Effector memory CD8-positive, alpha-beta T cell (primary cell): ENCODE results near the gene SPOCD1.

Source experiments
- ATAC-seq: fragments of 150-1000 bp; cut with Tn5 transposase; replicated peaks from 2 replicates; pipeline ENCODE4 v1.10.0; 2021; ENCODE audit warnings: mild to moderate bottlenecking, moderate library complexity
- DNase-seq, 3 experiments: peaks; one replicate each; pipeline ENCODE4 v3.0.0; 2021
- H3K27ac Mint-ChIP-seq, 2 donors: one replicate each; pipeline ENCODE4 v1.8.0; 2022; ENCODE audit warnings: mild to moderate bottlenecking in 2 of 2, mixed read lengths in 2 of 2, moderate library complexity in 2 of 2
- H3K27me3 Mint-ChIP-seq, 2 donors: one replicate each; pipeline ENCODE4 v1.8.0; 2022; ENCODE audit warnings: mixed read lengths in 2 of 2
- H3K36me3 Mint-ChIP-seq: one replicate; pipeline ENCODE4 v1.8.0; 2022; ENCODE audit warnings: mild to moderate bottlenecking, moderate library complexity, mixed read lengths; ENCODE audit not compliant: insufficient read depth
- H3K4me1 Mint-ChIP-seq, 2 donors: one replicate each; pipeline ENCODE4 v1.8.0; 2022; ENCODE audit warnings: low read depth in 2 of 2, mixed read lengths in 2 of 2
- H3K4me3 Mint-ChIP-seq, 2 donors: one replicate each; pipeline ENCODE4 v1.8.0; 2022; ENCODE audit warnings: mild to moderate bottlenecking in 2 of 2, mixed read lengths in 2 of 2, moderate library complexity in 2 of 2
- H3K9me3 Mint-ChIP-seq, 2 donors: one replicate each; pipeline ENCODE4 v1.8.0; 2022; ENCODE audit warnings: mixed read lengths in 2 of 2

Gene SPOCD1

DNA sequence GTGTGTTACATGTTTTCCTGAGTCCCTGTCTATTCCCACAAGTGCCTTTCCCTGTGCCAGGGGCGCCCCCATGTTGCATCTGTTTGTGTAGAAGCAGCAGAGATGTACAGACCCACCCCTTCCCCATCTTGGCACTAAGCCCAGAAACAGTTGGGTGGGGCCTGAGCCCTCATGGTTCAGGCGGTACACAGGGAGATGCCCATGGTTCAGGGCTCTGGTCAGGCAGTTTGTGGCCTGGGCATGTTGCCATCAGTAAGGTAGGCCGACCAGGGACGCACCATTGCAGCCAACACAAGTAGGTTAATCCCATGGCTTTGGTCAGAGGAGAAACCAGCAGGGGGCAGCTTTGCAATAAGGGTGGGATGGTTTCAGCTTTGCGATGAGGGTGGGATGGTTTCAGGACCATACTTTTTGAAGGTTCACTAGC is 50.8 kb downstream of the SPOCD1 start:
- Mint-ChIP-seq H3K36me3 (no peaks in the 10 kb centered on the region), H3K4me3 (peak overlapping the region in 1 of 2 donors; percentile 72), H3K9me3 (no peaks in the 10 kb centered on the region), H3K27me3 (peaks cover 0 to 23% of the 10 kb centered on the region in 2 donors), H3K27ac (no peak overlapping the region), H3K4me1 (peaks cover 17 to 24% of the 10 kb centered on the region in 2 donors)
- ATAC-seq (no peak), DNase-seq (no peak)

DNA sequence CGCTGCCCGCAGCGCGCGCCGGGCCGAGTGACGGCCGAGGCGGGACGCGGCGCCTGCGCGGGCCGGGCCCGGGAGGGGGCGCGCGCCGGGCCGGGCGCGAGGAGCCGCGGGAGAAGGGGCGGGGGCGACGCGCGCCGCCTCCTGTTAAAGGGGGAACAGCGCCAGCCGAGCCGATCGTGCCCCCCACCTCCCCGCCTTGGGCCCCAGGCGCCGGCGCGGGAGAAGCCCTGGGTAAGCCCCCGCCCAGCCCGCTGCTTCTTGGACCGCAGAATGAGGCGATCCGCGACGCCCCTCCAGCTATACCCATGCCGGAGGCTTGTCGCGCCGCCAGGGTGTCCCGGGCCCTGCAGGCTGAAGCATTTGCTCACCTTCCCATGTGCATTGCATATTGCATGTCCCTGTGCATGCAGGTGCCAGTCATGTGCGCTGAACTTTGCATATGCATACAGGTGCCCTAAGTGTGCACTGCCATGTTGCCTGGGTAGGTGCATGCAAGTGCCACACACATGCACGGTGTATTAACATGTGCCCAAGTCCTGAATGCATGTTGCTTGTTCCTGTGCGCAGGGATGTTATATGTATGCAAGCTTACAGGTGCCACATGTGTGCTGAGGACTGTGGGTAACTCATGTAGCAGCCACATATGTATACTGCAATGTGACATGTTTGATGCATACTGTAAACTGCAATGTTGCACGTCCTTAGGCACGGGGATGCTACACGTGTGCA is 51.3 kb downstream of the SPOCD1 start, which contains the start of gene ADGRB2:
ADGRB2 (minus strand) TSS at position 29 of the 729 bp plus-strand sequence. CDS start 7,119 bp downstream, outside the sequence.
- Mint-ChIP-seq H3K4me3 (peak within 1 kb of the TSS; percentile 83 to 91), H3K9me3 (no peaks in the 10 kb centered on the region), H3K27me3 (peaks cover 0 to 23% of the 10 kb centered on the region in 2 donors), H3K4me1 (peaks cover 23 to 28% of the 10 kb centered on the region in 2 donors), H3K36me3 (peaks cover 2% of the 10 kb centered on the region), H3K27ac (no peak within 1 kb of the TSS)
- ATAC-seq (peak; percentile 34), DNase-seq (peak in 2 of 3 experiments; percentile 19 to 24)

GRCh38 chr1:31763671-31764311 is 52.0 kb downstream of the SPOCD1 start:
- no peak overlapping the region for H3K27ac Mint-ChIP-seq
- H3K4me3 Mint-ChIP-seq: peak overlapping the region; percentile 83 to 91
- H3K36me3 Mint-ChIP-seq: peaks cover 5% of the 10 kb centered on the region
- no peak for DNase-seq
- H3K27me3 Mint-ChIP-seq: peaks cover 0 to 23% of the 10 kb centered on the region in 2 donors
- peak; percentile 33 for ATAC-seq
- peaks cover 20 to 25% of the 10 kb centered on the region in 2 donors for H3K4me1 Mint-ChIP-seq
- no peaks in the 10 kb centered on the region for H3K9me3 Mint-ChIP-seq

DNA sequence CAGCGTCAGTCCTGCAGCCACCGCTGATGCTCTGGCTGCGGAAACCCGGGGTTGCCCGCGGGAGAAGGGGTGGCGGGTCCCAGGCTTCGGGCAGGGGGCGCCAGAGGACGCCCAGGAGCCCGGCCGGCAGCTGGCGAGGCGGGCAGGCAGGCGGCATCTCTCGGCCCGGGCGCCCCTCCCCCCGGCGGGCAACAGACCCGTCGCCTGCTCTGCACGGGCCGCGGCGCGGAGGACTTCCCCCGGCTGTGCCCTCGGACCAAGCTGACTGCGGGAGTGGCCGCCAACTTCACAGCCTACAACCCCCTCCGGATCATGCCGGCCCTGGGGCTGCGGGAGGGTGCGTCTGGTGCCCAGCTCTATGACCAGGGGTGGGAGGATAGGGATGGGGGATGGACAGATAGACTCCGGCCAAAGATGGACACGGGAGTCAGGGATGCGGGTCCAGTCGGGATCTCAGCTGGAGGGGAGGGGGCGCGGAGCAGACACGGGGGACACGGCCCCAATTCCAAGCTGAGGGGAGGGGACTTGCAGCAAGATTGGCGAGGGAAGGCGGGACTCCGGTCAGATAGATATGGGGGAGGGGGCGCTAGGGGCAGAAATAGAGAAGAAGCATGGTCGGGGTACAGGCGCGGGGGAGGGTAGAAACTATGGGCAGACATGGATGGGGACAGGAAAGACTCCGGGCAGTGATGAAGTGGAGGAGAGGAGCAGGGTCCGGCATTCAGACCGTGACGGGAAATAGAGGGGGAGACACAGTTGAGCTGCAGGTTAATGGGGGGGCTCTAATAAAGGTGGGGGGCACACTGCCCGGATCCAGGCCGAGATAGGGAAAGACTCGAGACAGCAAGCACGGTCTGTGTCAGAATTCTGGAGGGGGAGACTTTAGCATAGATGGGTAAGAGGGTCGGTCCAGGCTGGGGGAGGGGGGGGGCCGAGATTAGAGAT is 52.8 kb downstream of the SPOCD1 start:
- Mint-ChIP-seq H3K27ac (no peak overlapping the region), H3K4me3 (peak overlapping the region; percentile 83 to 91), H3K4me1 (peaks cover 19 to 25% of the 10 kb centered on the region in 2 donors), H3K9me3 (no peaks in the 10 kb centered on the region), H3K27me3 (peaks cover 0 to 23% of the 10 kb centered on the region in 2 donors), H3K36me3 (peaks cover 5% of the 10 kb centered on the region)
- ATAC-seq (peak; percentile 51), DNase-seq (peak; percentile 60 to 65 (median 64))

DNA sequence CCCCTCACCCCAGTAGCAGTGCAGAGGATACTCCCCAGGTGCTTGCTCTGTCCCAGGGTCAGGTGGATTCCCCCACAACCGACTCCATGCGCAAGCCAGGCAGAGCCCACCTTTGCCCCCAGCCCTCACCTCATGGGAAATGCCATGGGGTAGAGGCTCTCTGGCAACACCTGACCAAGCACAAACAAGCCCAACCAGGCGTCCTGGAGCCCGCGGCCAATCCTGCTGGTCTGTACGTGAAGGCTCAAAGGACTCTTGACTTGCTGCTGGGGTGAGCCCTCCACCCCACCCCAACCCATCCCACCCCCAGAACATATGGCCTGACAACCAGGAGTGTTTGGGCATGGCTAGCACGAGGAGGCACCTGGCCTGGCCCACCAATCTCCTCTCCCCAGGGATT is 53.5 kb downstream of the SPOCD1 start:
- Mint-ChIP-seq H3K27me3 (peaks cover 0 to 23% of the 10 kb centered on the region in 2 donors), H3K4me3 (peak overlapping the region; percentile 83 to 91), H3K27ac (no peak overlapping the region), H3K9me3 (no peaks in the 10 kb centered on the region), H3K36me3 (peaks cover 5% of the 10 kb centered on the region), H3K4me1 (peaks cover 19 to 26% of the 10 kb centered on the region in 2 donors)
- DNase-seq (no peak), ATAC-seq (no peak)

- DNase-seq (no peak), ATAC-seq (no peak)
- peaks cover 19 to 26% of the 10 kb centered on the region in 2 donors for H3K4me1 Mint-ChIP-seq
- H3K4me3 Mint-ChIP-seq: peak overlapping the region; percentile 83 to 91
- H3K9me3 Mint-ChIP-seq: no peaks in the 10 kb centered on the region
- H3K36me3 Mint-ChIP-seq: peaks cover 5% of the 10 kb centered on the region
- H3K27me3 Mint-ChIP-seq: peaks cover 0 to 23% of the 10 kb centered on the region in 2 donors
- no peak overlapping the region for H3K27ac Mint-ChIP-seq
Measured at GRCh38 chr1:31761883-31762282, 53.9 kb downstream of the SPOCD1 start.

GRCh38 chr1:31760471-31761470 is 55.1 kb downstream of the SPOCD1 start:
- H3K27me3 Mint-ChIP-seq: peaks cover 0 to 23% of the 10 kb centered on the region in 2 donors

DNA sequence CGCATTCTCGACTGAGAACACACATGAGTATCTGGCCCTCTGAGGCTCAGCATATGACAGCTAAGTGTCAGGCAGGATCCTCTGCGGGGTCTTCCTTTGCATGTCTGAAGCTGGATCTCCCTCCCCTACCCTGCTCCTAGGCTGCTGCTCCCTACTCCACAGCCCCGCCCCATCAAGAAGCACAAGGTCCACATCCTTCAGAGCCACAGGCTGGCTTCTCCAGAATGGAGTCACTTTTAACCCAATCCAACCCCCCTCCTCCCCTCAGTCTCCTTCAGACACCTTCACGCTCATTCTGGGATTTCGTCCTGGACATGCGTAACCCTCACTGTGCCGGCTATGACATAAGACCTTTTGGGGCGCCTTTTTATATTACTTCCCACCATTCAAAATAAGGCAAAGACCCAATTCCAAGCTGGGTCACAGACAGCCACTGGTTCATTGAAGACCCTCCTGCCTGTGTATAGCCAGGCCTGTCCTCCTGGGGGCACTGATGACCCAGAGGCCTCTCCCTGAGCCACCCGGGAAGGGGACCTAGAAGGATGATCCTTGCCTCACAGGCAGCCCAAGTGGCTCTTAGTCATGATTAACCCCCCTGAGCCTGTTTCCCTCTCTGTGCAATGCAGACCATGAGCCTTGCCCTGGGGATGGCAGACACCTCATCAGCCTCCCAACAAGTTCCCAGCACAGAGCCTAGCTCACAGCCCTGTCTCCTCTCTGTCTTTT is 56.4 kb downstream of the SPOCD1 start:
- Mint-ChIP-seq H3K36me3 (peaks cover 5% of the 10 kb centered on the region), H3K27ac (no peak overlapping the region), H3K4me1 (peaks cover 19 to 21% of the 10 kb centered on the region in 2 donors), H3K9me3 (no peaks in the 10 kb centered on the region), H3K4me3 (peak overlapping the region; percentile 72 to 91), H3K27me3 (peaks cover 0 to 23% of the 10 kb centered on the region in 2 donors)
- no peak for ATAC-seq
- DNase-seq: no peak

More at GRCh38 chr1:31760471-31761470, 55.1 kb downstream of the SPOCD1 start:
- peak; percentile 65 for ATAC-seq
- peaks cover 19 to 26% of the 10 kb centered on the region in 2 donors for H3K4me1 Mint-ChIP-seq
- peak overlapping the region in 1 of 2 donors; percentile 63 for H3K27ac Mint-ChIP-seq
- peak; percentile 51 to 52 (median 51) for DNase-seq
- no peaks in the 10 kb centered on the region for H3K9me3 Mint-ChIP-seq
- H3K4me3 Mint-ChIP-seq: peak overlapping the region; percentile 72 to 91
- H3K36me3 Mint-ChIP-seq: peaks cover 5% of the 10 kb centered on the region

DNA sequence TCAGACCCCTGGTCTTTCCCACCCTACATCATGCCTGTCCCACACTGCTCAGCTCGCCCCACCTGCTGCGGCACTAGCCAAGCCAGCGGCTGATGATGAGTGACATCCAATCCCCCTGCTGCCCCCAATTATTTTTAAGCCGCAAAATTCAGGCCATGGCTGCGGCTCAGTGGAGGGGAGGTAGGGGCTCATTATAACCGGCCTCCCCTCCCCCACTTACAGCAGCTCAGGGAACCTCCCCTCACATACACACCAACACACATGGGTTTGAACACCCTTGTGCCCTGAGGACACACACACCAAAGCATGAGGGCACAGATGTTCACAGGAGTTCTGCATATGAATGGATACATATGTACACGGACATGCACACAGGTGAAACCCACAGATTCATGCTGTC is 57.0 kb downstream of the SPOCD1 start:
- no peak overlapping the region for H3K4me3 Mint-ChIP-seq
- H3K27ac Mint-ChIP-seq: no peak overlapping the region
- peaks cover 0 to 23% of the 10 kb centered on the region in 2 donors for H3K27me3 Mint-ChIP-seq

GRCh38 chr1:31757989-31758388 is 57.8 kb downstream of the SPOCD1 start:
- Mint-ChIP-seq H3K36me3 (peaks cover 5% of the 10 kb centered on the region), H3K4me3 (no peak overlapping the region), H3K9me3 (no peaks in the 10 kb centered on the region), H3K4me1 (peaks cover 12 to 20% of the 10 kb centered on the region in 2 donors), H3K27me3 (peaks cover 0 to 19% of the 10 kb centered on the region in 2 donors), H3K27ac (no peak overlapping the region)
- ATAC-seq: no peak
- DNase-seq: no peak

More for the DNA sequence above, 57.0 kb downstream of the SPOCD1 start:
- DNase-seq (no peak), ATAC-seq (no peak)
- peaks cover 19 to 21% of the 10 kb centered on the region in 2 donors for H3K4me1 Mint-ChIP-seq
- peaks cover 5% of the 10 kb centered on the region for H3K36me3 Mint-ChIP-seq
- H3K9me3 Mint-ChIP-seq: no peaks in the 10 kb centered on the region

GRCh38 chr1:31757204-31757679 is 58.6 kb downstream of the SPOCD1 start:
- Mint-ChIP-seq H3K27me3 (peaks cover 0 to 11% of the 10 kb centered on the region in 2 donors), H3K27ac (no peak overlapping the region), H3K4me3 (no peak overlapping the region), H3K9me3 (no peaks in the 10 kb centered on the region), H3K36me3 (peaks cover 5% of the 10 kb centered on the region), H3K4me1 (peaks cover 16 to 23% of the 10 kb centered on the region in 2 donors)
- DNase-seq: no peak
- no peak for ATAC-seq
